Naive thymus-derived CD4-positive, alpha-beta T cell (primary cell): Measurements from ENCODE around the gene SLC17A5. TPM values are rescaled to one million over a fixed set of nuclear protein-coding genes. Genes with fewer than 3 reads are reported as not detected.

Source experiments
- ATAC-seq: fragments of 150-1000 bp; cut with Tn5 transposase; 2 replicates; pipeline ENCODE4 v1.10.0; 2021; ENCODE audit warnings: mild to moderate bottlenecking, moderate library complexity
- CTCF ChIA-PET: fragments of 350-600 bp; sonication (Branson Sonifier 250); formaldehyde crosslinking; loops from one replicate; lab custom pipeline; 2021; ENCODE audit warnings: antibody characterized with exemption; lab: Charles Lee
- POLR2A ChIA-PET: fragments of 350-600 bp; sonication (Branson Sonifier 250); formaldehyde crosslinking; loops from one replicate; lab custom pipeline; 2021; ENCODE audit warnings: antibody characterized with exemption, inconsistent platforms; lab: Charles Lee
- DNase-seq, 9 donors: peaks; one replicate each; pipeline versions ENCODE4 v3.0.0 to v3.0.0-alpha.2; 2020 to 2022; ENCODE audit warnings: mixed read lengths in 1 of 9
- H3K27ac ChIP-seq: one replicate; pipeline ENCODE4 v1.7.0; 2013; ENCODE audit warnings: mild to moderate bottlenecking, low read depth, low read length, moderate library complexity
- H3K27me3 ChIP-seq, 2 donors: one replicate each; pipeline ENCODE4 v1.7.0; 2013; ENCODE audit warnings: low read length in 2 of 2, mild to moderate bottlenecking in 2 of 2, moderate library complexity in 2 of 2; ENCODE audit not compliant: control insufficient read depth in 2 of 2, insufficient read depth in 2 of 2
- H3K36me3 ChIP-seq, 3 experiments: 1 replicate in 2 of 3; 2 replicates in 1 of 3; pipeline ENCODE4 v1.7.0; 2013; ENCODE audit warnings: low read length in 3 of 3, mild to moderate bottlenecking in 3 of 3, moderate library complexity in 1 of 3; ENCODE audit not compliant: insufficient read depth in 3 of 3, control insufficient read depth in 2 of 3
- H3K4me1 ChIP-seq, 2 donors: one replicate each; pipeline ENCODE4 v1.7.0; 2013; ENCODE audit warnings: low read length in 2 of 2, mild to moderate bottlenecking in 2 of 2, moderate library complexity in 1 of 2; ENCODE audit not compliant: control insufficient read depth in 2 of 2, insufficient read depth in 2 of 2
- H3K4me3 ChIP-seq: 2 replicates; pipeline ENCODE4 v1.7.0; 2013; ENCODE audit warnings: mild to moderate bottlenecking, low read length
- H3K9me3 ChIP-seq, 3 experiments: 1 replicate in 2 of 3; 2 replicates in 1 of 3; pipeline ENCODE4 v1.7.0; 2013; ENCODE audit warnings: low read length in 3 of 3; ENCODE audit not compliant: control insufficient read depth in 2 of 3
- H3K27ac Mint-ChIP-seq, 9 donors: one replicate each; pipeline ENCODE4 v1.8.0; 2020 to 2022; ENCODE audit warnings: mixed read lengths in 9 of 9, mild to moderate bottlenecking in 8 of 9, moderate library complexity in 5 of 9, inconsistent platforms in 2 of 9
- H3K27me3 Mint-ChIP-seq, 5 donors: one replicate each; pipeline ENCODE4 v1.8.0; 2021 to 2022; ENCODE audit warnings: mixed read lengths in 5 of 5, mild to moderate bottlenecking in 1 of 5
- H3K36me3 Mint-ChIP-seq, 5 donors: one replicate each; pipeline ENCODE4 v1.8.0; 2020 to 2022; ENCODE audit warnings: mixed read lengths in 5 of 5, mild to moderate bottlenecking in 3 of 5, inconsistent platforms in 1 of 5
- H3K4me1 Mint-ChIP-seq, 7 donors: one replicate each; pipeline ENCODE4 v1.8.0; 2020 to 2022; ENCODE audit warnings: mixed read lengths in 7 of 7, mild to moderate bottlenecking in 3 of 7, inconsistent platforms in 1 of 7
- H3K4me3 Mint-ChIP-seq, 10 donors: one replicate each; pipeline ENCODE4 v1.8.0; 2020 to 2022; ENCODE audit warnings: mild to moderate bottlenecking in 10 of 10, mixed read lengths in 10 of 10, moderate library complexity in 6 of 10, inconsistent platforms in 2 of 10
- H3K9me3 Mint-ChIP-seq, 11 donors: one replicate each; pipeline ENCODE4 v1.8.0; 2020 to 2022; ENCODE audit warnings: mixed read lengths in 11 of 11, mild to moderate bottlenecking in 4 of 11, inconsistent platforms in 1 of 11, moderate library complexity in 1 of 11
- intact Hi-C, 2 donors: fragments of 100-400 bp; cut with micrococcal nuclease; formaldehyde crosslinking; loops; one replicate each; pipeline ENCODE4 v1.15.1; 2023
- polyA plus RNA-seq, 2 donors: library from polyadenylated mRNA; unstranded; fragments of 300-500 nt; fragmentation: Illumina TruSeq; gene quantifications; one replicate each; pipeline ENCODE4 v1.2.3, GENCODE V29; 2021
- total RNA-seq, 6 experiments: library from RNA in 5 of 6; stranded (reverse) in 5 of 6; gene quantifications; 1 replicate in 5 of 6; 2 replicates in 1 of 6; pipeline ENCODE4 v1.2.3 and lab custom pipeline; 2021 to 2026

Gene SLC17A5
- total and polyA plus RNA-seq, 7 experiments from 2014 or later = 6.0 to 13.8 (median 8.6) TPM

- peaks cover 7 to 36% (median 9%) of the 10 kb centered on the region in 3 experiments for H3K36me3 ChIP-seq
- no peak overlapping the region for H3K4me3 Mint-ChIP-seq
- ATAC-seq (no peak), DNase-seq (no peak)
- H3K4me1 ChIP-seq = no peaks in the 10 kb centered on the region
- H3K27me3 Mint-ChIP-seq = no peaks in the 10 kb centered on the region
- no peak overlapping the region for H3K27ac Mint-ChIP-seq
- ChIA-PET POLR2A (interaction anchor here (1.1 to 9.4 kb wide), 3 partner anchors 93 to 102 kb away, joined by 3 to 107 read pairs (median 3); partner anchors contain the start of gene EEF1A1), CTCF (interaction anchor here (5.6 kb wide), 1 partner anchor 100 kb away, joined by 105 read pairs; no protein-coding TSS in a partner anchor)
- no peak overlapping the region for H3K27ac ChIP-seq
- H3K36me3 Mint-ChIP-seq = peaks cover 0 to 34% (median 10%) of the 10 kb centered on the region in 5 donors
- intact Hi-C loops = no loop called here
- no peaks in the 10 kb centered on the region for H3K9me3 Mint-ChIP-seq
- H3K9me3 ChIP-seq = no peaks in the 10 kb centered on the region
- H3K27me3 ChIP-seq = no peaks in the 10 kb centered on the region
- no peak overlapping the region for H3K4me3 ChIP-seq
- peaks cover 4 to 6% (median 5%) of the 10 kb centered on the region in 7 donors for H3K4me1 Mint-ChIP-seq
Measured at GRCh38 chr6:73614802-73615201, 39.0 kb downstream of the SLC17A5 start.

GRCh38 chr6:73613806-73614536 lies 39.8 kb downstream of the SLC17A5 start:
- Histone ChIP-seq H3K4me3 (no peak overlapping the region), H3K36me3 (peaks cover 7 to 33% (median 16%) of the 10 kb centered on the region in 3 experiments), H3K9me3 (no peaks in the 10 kb centered on the region), H3K27ac (no peak overlapping the region), H3K27me3 (no peaks in the 10 kb centered on the region), H3K4me1 (no peaks in the 10 kb centered on the region)
- H3K27ac Mint-ChIP-seq = no peak overlapping the region
- H3K9me3 Mint-ChIP-seq = no peaks in the 10 kb centered on the region
- CTCF ChIA-PET = interaction anchor here (1.0 to 5.6 kb wide), 2 partner anchors 21 to 99 kb away, joined by 6 to 105 read pairs; no protein-coding TSS in a partner anchor
- no peak overlapping the region for H3K4me3 Mint-ChIP-seq
- H3K27me3 Mint-ChIP-seq = no peaks in the 10 kb centered on the region
- peaks cover 4 to 6% (median 5%) of the 10 kb centered on the region in 7 donors for H3K4me1 Mint-ChIP-seq
- POLR2A ChIA-PET = interaction anchor here (1.0 to 9.4 kb wide), 4 partner anchors 28 to 98 kb away, joined by 3 to 107 read pairs (median 9); partner anchors contain the start of gene EEF1A1
- H3K36me3 Mint-ChIP-seq = peaks cover 0 to 38% (median 13%) of the 10 kb centered on the region in 5 donors
- DNase-seq = no peak
- intact Hi-C loops = no loop called here
- ATAC-seq = no peak

GRCh38 chr6:73612611-73613010 lies 41.2 kb downstream of the SLC17A5 start:
- POLR2A ChIA-PET = interaction anchor here (0.6 to 9.4 kb wide), 8 partner anchors 12 to 1997 kb away, joined by 3 to 107 read pairs (median 6); partner anchors contain the start of gene EEF1A1
- no peaks in the 10 kb centered on the region for H3K9me3 Mint-ChIP-seq

GRCh38 chr6:73610444-73611275 lies 43.1 kb downstream of the SLC17A5 start:
- POLR2A ChIA-PET = interaction anchor here (0.5 to 9.4 kb wide), 9 partner anchors 25 to 175 kb away, joined by 3 to 107 read pairs (median 6); partner anchors contain the start of gene EEF1A1
- intact Hi-C loops = loop anchor here (1.0 to 2.0 kb wide), 5 partner anchors 25 to 326 kb away; partner anchors contain the start of genes SLC17A5 (in 2 of the 2) and MTO1 (in 1 of the 2)
- H3K27ac Mint-ChIP-seq = peak overlapping the region in 4 of 9 donors; percentile 12 to 56 (median 29)

More at GRCh38 chr6:73612611-73613010, 41.2 kb downstream of the SLC17A5 start:
- H3K4me3 ChIP-seq = no peak overlapping the region
- ATAC-seq (no peak), DNase-seq (no peak)
- Mint-ChIP-seq H3K4me1 (peaks cover 4 to 6% (median 5%) of the 10 kb centered on the region in 7 donors), H3K27me3 (no peaks in the 10 kb centered on the region), H3K36me3 (peaks cover 0 to 40% (median 18%) of the 10 kb centered on the region in 5 donors), H3K4me3 (no peak overlapping the region), H3K27ac (no peak overlapping the region)
- no peak overlapping the region for H3K27ac ChIP-seq
- H3K27me3 ChIP-seq = no peaks in the 10 kb centered on the region
- intact Hi-C loops = no loop called here
- H3K4me1 ChIP-seq = no peaks in the 10 kb centered on the region
- peaks cover 13 to 36% (median 20%) of the 10 kb centered on the region in 3 experiments for H3K36me3 ChIP-seq
- CTCF ChIA-PET = interaction anchor here (0.6 to 5.6 kb wide), 7 partner anchors 20 to 1637 kb away, joined by 3 to 105 read pairs (median 7); partner anchors contain the start of gene EEF1A1
- H3K9me3 ChIP-seq = no peaks in the 10 kb centered on the region

GRCh38 chr6:73608761-73609160 lies 45.0 kb downstream of the SLC17A5 start:
- no peak for DNase-seq
- ChIA-PET CTCF (interaction anchor here (0.6 to 1.1 kb wide), 6 partner anchors 13 to 134 kb away, joined by 3 to 4 read pairs (median 3); no protein-coding TSS in a partner anchor), POLR2A (interaction anchor here (0.8 to 9.4 kb wide), 2 partner anchors 87 to 93 kb away, joined by 3 to 107 read pairs; partner anchors contain the start of gene EEF1A1)
- Histone ChIP-seq H3K9me3 (no peaks in the 10 kb centered on the region), H3K36me3 (peaks cover 10 to 38% (median 13%) of the 10 kb centered on the region in 3 experiments), H3K27me3 (no peaks in the 10 kb centered on the region), H3K4me3 (no peak overlapping the region), H3K4me1 (no peaks in the 10 kb centered on the region), H3K27ac (no peak overlapping the region)
- H3K4me3 Mint-ChIP-seq = no peak overlapping the region
- H3K27ac Mint-ChIP-seq = no peak overlapping the region
- peaks cover 4 to 6% (median 5%) of the 10 kb centered on the region in 7 donors for H3K4me1 Mint-ChIP-seq
- no peaks in the 10 kb centered on the region for H3K27me3 Mint-ChIP-seq
- intact Hi-C loops = no loop called here
- ATAC-seq = no peak
- peaks cover 0 to 39% (median 18%) of the 10 kb centered on the region in 5 donors for H3K36me3 Mint-ChIP-seq
- H3K9me3 Mint-ChIP-seq = no peaks in the 10 kb centered on the region

More at GRCh38 chr6:73610444-73611275, 43.1 kb downstream of the SLC17A5 start:
- H3K9me3 ChIP-seq = no peaks in the 10 kb centered on the region
- H3K4me1 ChIP-seq = no peaks in the 10 kb centered on the region
- DNase-seq = peak in 7 of 9 donors; percentile 25 to 66 (median 58)
- CTCF ChIA-PET = interaction anchor here (0.6 to 5.6 kb wide), 20 partner anchors 12 to 159 kb away, joined by 3 to 105 read pairs (median 4); partner anchors contain the start of genes EEF1A1 and MTO1
- ATAC-seq = peak; percentile 80
- H3K4me3 ChIP-seq = no peak overlapping the region
- no peak overlapping the region for H3K27ac ChIP-seq
- Mint-ChIP-seq H3K9me3 (no peaks in the 10 kb centered on the region), H3K36me3 (peaks cover 0 to 40% (median 18%) of the 10 kb centered on the region in 5 donors), H3K4me1 (peaks cover 4 to 6% (median 5%) of the 10 kb centered on the region in 7 donors), H3K27me3 (no peaks in the 10 kb centered on the region), H3K4me3 (no peak overlapping the region)
- no peaks in the 10 kb centered on the region for H3K27me3 ChIP-seq
- peaks cover 18 to 39% (median 20%) of the 10 kb centered on the region in 3 experiments for H3K36me3 ChIP-seq
